HG02588 (cell line): ENCODE data around the gene NR1H2.
"Not testable (repeated sequence)": the region's sequence is repeated elsewhere in the genome, so short reads cannot be mapped to it uniquely, and the experiment has no call there.

Source experiments
- ATAC-seq: cut with Tn5 transposase; IDR thresholded peaks from one replicate; pipeline ENCODE4 v1.9.1; 2021; ENCODE audit warnings: mild to moderate bottlenecking, moderate library complexity; ENCODE audit not compliant: unreplicated experiment

Gene NR1H2

GRCh38 chr19:50376166-50377050 is at the start of gene NR1H2:
NR1H2 (plus strand) TSS chr19:50376457; CDS start chr19:50377606, 1,149 bp downstream.
- peak; percentile 75 for ATAC-seq

DNA sequence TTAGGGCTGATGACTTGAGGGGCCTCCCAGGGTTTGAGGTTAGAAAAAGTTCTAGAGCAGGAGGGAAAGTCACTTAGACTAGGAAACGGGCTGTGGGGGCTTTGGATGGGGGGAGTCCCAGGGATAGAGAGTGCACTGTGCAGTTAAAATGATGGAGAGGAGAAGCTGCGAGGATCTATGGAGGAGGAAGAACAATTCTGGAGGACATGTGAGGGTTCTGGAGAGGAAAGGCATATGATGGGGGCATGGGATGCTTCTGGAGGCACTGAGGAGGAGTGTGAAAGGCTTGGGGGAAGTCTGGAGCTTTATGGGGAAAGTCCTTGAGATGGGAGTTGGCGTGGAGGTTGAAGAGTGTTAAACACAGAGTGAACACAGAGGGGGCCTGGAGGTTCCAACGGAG is 49.2 kb upstream of the NR1H2 start:
- ATAC-seq: no peak

DNA sequence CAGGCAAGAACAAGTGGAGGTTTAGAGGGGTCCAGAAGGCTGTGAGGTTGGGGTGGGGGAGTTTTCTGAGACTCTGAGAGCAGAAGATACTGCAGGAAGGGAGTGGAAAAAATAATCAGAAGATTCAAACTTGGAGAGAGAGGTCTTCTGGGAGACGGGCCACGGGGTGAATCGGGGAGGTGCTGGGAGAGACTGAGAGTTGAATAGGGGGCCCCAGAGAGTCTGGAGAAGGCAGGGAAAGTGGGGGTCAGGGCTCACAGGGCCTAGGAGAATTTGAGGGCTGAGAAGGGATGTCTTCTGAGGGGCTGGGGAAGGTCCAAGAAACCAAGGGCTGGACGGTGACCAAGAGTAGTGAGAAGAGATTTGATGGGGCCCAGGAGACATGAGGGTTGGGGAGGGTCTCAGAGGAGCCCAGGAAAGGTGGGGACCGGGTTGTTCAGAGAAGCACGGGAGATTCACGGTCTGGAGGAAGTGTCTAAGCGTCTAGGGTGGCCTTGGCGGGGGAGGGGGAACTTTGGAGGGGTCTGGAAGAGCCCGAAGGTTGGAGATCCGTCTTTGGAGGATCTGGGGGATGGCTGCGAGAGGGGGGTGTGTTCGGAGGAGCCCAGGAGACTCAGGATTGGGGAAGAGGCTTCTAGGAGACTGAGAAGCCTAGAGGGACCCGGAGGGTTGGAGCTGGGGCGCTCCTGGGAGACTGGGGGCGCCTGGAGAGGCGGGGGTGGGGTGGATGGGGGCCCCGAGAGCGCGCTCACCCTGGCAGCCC is 48.6 kb upstream of the NR1H2 start:
- no peak for ATAC-seq

DNA sequence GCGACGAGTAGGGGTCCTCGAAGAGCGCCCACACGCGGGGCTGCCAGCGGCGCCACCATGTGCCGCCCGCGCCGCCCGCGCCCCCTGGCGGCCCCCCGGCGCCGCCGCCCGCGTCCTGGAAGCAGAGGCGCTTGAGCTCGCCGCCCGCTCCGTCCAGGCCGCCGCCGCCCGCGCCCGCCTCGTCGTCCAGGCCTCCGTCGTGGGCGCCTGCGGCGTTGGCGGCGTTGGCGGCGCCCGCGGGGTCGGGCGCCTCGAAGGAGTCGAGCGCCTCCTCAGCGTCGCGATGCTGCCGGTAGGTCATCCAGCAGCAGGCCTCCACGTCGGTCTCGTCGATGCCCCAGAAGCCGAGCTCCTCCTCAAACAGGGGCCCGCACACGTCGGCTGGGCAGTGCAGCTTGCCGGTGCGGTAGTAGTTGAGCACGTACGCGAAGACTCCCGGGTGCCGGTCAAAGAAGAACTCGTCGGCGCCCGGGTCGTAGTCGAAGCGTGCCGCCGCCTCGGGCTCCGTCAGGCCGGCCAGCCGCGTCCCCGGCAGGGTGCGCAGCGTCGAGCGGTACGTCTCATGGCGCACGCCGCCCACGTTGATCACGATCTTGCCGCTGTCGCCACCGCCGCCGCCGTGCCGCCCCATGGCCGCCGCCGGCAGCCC is 47.9 kb upstream of the NR1H2 start:
- ATAC-seq: peak; percentile 3

GRCh38 chr19:50328873-50329145 is 47.4 kb upstream of the NR1H2 start:
- ATAC-seq: peak; percentile 11

- peak; percentile 37 for ATAC-seq
Observed at GRCh38 chr19:50329146-50329925, 46.9 kb upstream of the NR1H2 start, which contains the start of gene KCNC3. KCNC3 (minus strand) TSS chr19:50329377; CDS start chr19:50329082, 295 bp downstream.

- ATAC-seq: not testable (repeated sequence)
Observed at GRCh38 chr19:50329926-50330294, 46.3 kb upstream of the NR1H2 start.

DNA sequence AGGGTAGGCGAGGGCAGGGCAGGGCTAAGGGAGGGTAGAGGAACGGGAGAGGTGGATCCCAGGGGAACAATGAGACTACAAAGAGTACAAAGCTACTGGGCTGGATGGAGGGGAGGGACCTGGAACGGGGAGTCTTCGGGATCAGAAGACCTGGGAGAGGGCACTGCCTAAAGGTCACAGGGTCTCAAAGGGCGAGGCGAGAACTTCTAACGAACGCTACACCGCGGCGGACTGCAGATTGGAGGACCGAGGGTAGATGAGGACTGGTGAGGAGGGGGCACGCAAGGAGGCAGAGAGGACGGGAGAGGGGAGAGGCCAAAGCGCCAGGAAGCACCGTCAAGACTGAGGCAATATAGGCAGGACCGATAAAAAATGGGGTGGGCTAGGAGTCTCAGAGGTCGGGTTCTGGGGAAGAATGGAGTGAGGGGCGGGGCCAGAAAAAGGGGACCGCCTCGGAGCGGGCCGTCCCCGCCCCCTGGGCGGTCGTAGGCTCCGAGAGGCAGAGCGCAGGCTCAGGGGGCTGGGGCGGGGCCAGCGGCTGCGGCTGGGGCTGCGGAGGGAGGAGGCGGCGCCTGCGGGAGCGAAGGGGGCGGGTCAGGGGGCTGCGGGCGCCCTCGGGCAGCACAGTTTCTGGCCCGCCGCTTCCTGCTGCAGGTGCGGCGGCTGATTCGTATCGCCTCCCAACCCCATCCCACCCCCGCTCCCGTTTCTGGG is 45.7 kb upstream of the NR1H2 start:
- ATAC-seq: peak; percentile 29

GRCh38 chr19:50331221-50331993 is 44.9 kb upstream of the NR1H2 start:
- no peak for ATAC-seq

- no peak for ATAC-seq
Observed at GRCh38 chr19:50331994-50332243, 44.3 kb upstream of the NR1H2 start.

GRCh38 chr19:50332244-50333038 is 43.8 kb upstream of the NR1H2 start:
- ATAC-seq: no peak

DNA sequence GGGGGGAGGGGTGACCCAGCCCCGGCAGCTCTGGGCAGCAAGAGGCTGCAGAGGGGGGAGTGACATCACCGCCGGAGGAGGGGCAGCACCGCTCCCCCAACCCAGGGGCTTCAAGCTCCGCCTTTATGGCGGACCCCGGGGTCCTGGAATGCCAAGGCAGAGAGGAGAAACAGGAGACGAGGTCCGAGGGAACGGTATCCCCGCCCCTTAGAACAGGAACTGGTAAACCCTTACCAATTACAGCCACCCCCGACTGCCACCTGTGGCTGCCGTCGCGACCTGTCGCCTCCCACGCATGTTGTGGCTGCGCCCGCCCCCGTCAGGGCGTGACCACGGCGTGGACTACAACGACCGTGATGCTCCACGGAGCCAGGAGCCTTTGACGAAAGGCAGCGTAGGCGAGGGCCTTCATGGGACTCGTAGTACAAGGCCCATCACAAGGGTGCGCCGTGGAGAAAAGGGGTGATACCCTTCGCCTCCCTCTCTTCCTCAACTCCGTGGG is 43.0 kb upstream of the NR1H2 start:
- ATAC-seq: peak; percentile 40

GRCh38 chr19:50333737-50334617 is 42.3 kb upstream of the NR1H2 start:
- peak; percentile 19 for ATAC-seq

DNA sequence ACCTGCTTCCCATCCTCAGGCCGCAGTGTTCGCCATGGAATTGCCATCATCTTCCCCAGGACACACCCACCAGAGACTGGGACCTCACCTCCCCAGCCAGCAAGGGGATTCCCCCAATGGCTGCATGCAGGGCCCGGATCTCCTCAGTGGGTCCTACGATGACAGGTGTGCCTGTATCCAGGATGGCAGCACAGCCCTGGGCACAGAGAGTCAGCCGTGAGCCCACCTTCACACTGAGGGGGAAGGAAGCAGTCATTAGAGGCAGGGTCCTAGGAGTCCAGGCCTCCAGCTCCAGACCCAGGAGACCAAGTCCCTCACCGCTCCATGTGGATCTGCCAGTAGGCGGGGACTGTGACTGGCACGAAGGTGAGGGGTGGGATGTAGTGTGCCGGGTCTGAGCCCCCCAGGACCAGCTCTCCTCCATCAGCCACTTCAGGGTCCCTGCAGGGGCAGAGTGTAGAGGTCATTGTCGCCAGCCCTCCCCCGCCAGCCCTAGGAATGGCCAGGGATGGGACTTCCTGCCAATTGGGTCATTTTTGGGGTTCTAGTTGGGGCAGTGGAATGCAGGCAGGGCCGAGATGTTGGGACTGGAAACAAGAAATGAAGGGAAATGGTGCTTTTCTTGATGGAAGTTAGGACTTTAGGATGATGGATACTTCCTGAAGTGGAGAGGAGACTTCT is 41.4 kb upstream of the NR1H2 start:
- ATAC-seq: no peak

DNA sequence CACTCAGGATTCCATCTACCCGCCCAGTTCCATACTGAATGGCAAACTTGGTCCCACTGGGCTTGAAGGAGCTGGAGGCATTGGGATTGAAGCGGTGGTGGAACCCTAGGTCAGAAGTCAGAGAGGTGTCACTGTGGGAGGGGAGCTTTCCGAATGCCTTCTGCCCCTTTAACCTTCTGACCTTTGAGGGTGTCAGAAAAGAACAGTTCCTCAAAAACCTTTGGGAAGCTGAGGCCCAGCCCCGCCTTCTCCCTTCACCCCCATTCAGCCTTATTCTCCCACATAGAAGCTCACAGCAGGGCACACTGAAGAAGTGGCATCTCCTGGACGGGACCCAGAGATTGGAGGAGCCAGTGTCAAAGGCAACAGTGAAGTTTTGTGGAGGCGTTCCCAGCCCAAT is 39.2 kb upstream of the NR1H2 start:
- not testable (repeated sequence) for ATAC-seq

DNA sequence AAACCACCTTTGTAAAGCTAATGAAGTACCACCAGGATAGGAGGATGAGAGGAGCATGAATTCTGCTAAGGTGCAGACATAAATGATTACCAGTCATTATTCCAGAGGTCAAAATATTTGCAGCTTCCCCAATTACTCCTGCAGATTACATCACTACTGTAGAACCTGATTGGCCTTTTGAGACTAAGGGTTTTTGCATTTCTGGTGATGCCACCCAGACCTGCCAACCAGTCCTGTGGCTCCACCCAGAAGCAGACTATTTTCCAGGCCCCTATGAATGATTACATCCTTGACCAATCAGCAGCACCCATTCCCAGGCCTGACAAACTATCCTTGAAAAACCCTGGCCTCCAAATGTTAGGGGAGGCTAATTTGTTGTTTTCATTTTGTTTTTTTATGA is 35.9 kb upstream of the NR1H2 start:
- ATAC-seq: no peak

GRCh38 chr19:50341091-50341564 is 35.1 kb upstream of the NR1H2 start:
- peak; percentile 56 for ATAC-seq
